HG03575 (cell line): ENCODE data around the gene EIF5AL1.
"Not testable (repeated sequence)": the region's sequence is repeated elsewhere in the genome, so short reads cannot be mapped to it uniquely, and the experiment has no call there.

Experiments
- ATAC-seq: cut with Tn5 transposase; IDR thresholded peaks from one replicate; pipeline ENCODE4 v1.9.1; 2021; ENCODE audit not compliant: unreplicated experiment, insufficient number of reproducible peaks, low FRiP score; ENCODE audit errors: extremely low read depth

Gene EIF5AL1

DNA sequence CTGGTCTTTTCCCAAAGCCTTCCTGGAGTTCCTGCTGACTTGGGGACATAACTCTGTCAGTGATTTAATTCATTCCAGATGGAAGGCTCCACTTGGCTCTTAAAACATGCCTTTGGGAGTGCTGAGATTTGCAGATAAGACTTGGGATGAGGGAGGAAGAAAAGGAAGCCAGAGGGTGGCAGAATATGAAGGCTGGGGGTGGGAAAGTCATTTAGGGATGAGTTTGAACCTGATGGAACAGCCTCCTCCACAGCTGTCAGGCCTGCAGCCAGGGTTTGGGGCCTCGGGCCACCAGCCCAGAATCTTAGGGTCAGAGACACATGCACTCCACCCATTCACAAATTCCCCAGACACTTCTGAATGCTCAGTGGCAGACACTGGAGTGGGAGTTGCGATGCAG is 28.4 kb upstream of the EIF5AL1 start:
- no peak for ATAC-seq

DNA sequence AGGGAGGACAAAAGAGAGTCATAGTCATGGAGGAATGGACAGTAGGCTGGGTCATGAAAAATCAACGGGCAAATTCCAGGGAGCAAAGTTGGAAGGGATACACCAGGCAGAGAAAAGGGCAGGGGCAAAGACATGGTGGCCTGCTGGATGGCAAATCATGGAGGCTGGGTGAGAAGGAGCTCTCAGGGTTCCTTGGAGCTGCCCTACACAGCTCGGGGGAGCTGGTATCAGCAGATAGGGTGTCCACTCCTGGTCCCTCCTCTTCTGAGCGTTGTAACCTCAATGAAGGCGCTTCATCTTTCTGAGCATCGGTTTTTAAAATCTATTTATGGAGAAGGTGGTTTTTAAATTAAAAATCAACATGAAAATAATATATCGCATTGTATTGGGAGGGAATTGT is 27.9 kb upstream of the EIF5AL1 start:
- ATAC-seq: no peak

DNA sequence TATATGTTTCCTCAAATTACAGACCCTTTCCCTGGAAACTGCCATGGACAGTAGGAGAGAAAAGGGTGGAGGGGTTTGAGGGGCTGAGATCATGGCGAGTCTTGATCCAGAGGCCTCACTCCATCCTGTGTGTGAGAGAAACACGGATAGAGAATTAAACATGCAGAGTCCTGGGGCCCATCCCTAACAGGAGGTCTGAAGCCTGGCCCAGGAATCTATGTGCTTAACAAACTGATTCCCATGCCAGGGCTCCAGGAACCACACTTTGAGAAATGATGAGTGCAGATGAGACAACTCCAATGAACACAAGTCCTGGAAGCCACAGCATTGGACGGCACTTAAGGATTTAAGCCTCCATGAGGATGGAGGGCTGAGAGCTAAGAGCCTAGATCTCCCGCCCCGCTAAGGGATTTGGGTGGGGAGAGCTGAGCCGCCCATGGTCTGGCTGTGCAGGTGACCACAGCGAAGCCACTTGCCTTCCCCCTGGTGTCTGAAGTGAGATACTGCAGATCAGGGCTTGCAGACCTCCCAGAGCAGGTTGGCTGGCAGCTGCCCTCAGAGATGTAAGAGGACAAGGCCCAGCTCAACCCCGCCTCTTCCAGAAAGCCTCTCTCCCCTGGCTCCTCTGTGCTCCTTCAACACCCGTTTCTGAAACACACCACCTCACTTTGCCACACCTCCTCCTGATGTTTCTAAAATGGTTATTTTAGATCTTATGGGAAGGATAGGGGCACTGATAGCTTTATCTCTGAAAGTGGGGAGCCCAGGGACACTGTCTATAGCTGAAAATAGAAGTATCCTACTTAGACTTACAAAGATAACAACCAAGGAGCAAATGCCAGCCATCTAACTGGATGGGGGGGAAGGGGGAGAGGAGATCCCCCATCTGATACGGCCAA is 24.8 kb upstream of the EIF5AL1 start:
- no peak for ATAC-seq

DNA sequence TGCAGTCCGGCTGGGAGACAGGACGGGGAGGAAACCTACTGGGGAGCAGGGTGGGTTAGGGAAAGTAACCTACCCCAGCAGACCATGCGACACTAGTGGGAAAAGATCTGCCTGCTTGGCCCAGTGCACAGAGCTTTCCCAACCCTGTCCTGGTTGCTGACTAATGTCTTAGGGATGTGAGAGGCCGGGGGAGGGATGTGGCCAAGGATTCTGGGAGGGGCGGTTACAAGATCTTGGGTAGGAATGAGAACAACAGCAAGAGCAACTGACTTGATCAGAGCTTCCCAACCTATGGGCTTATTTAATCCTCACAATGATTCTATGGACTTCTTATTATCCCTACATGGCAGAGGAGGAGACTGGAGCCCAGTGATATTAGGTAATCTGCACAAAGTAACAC is 24.0 kb upstream of the EIF5AL1 start:
- no peak for ATAC-seq

DNA sequence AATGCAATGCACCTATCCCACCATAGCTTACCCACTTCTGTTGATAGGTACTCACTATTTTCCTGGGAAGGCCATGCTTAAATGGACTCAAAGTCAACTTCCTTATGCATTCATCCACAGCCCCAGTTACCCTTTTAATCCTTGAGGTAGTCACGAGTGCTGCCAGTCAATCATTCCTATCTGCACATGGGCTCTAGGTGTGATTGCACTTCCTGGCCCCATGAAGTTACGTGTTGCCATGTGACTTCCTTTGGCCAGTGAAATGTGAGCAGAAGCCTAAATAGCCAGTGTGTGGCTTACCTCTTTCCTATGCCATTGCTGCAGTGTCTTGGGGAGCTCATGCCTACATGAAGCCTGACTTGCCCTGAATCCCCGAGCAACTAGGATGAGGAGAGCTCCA is 23.5 kb upstream of the EIF5AL1 start:
- ATAC-seq: no peak

DNA sequence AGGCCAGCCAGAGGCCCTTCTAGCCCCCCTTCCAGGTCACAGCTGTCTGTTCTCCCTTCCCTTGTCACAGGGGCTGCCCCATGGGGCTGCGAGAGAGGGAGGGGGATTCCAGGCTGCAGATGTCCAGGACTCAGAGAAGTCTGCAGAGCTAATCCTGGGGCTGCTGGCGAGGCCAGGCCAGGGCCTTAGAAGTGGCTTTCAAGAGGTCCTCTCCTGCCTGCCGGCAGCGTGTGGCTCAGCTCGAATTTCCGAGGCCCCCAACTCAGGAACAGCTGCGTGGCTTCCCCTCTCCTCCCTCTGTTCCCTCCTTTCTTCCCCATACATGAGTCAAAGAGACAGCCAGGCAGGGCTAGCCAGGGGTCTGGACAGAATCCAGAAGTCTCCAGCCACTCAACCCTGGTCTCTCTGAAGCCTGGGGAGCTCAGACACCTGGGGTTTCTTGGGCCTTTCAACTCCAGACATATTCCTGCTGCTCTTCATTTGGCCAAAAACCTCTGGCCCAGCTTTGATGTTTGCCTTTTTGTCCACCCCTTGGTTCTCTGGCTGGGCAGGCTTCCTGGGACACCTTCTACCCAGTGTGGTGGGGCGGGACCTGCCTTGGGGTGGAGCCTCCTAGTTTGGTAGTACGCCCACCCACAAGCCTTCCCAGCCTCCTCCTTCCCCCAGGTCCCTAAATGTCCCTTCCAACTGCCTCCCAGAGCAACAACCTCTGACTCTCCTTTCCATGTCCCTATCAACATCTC is 21.8 kb upstream of the EIF5AL1 start:
- ATAC-seq: no peak

DNA sequence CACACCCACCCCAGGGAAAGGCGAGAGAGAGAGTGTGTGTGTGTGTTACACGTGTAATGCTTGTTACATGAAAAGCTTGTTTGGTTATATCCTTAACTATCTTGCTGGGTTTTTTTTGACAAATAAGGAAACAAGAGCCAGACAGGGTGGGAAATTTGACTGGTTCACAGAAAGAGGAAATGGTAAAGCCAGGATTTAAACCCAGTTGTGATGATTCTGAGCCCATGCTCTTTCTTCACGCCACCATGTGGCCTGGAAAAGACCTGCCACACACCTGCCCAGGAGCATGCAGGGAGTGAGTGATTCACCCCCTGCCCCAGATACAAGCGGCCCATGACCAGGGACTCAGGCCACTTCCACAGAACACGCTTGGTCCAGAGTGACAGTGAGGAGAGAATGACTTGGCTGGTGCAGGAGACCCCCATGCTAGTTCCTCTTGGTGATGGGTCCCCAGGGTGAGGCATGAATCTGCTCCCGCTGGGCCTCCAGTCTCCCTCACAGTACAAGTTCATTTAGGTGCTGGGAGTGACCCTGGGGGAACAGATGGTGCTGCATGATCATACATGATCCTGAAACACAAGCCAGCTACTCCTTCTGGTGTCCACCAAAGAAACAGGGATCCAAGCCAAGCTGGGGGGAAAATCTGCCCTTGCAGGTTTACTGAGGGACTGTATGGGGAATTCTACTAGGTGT is 21.0 kb upstream of the EIF5AL1 start:
- no peak for ATAC-seq

DNA sequence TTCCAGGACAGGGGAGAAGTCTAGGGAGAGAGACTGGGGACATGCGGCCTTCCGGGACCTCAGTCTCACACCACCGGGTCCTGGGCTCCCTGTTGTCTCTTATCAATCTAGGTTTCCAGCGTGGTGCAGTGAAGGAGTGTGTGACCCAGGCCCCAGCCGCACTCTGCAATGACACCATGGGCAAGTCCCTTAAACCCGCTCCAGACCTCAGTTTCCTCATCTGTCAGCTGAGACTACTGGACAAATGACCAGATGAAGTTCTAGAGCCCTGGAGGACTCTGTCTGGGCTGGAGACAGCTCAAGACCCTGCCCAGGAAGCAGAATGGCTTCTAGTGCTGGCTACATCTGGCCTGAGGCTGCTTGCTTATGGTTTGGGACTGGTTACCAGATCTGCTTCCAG is 20.1 kb upstream of the EIF5AL1 start:
- no peak for ATAC-seq

DNA sequence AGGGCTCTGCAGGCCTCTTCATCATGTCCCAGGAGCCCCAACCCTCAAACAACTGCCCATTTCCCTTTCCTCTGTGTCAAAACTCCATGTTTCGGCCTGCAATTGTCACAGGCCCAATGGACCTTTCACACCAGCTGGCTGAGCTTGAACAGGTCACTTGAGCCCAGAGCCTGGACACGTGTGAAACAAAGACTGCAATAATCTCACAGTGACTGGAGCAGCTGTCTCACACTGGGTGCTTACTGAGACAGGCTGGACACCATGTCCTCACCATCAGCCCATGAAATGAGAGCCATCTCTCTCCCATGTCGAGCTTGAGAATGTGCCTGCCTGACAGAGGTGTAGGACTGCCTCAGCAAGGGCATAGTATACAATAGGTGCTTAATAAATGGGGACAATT is 19.5 kb upstream of the EIF5AL1 start:
- no peak for ATAC-seq

DNA sequence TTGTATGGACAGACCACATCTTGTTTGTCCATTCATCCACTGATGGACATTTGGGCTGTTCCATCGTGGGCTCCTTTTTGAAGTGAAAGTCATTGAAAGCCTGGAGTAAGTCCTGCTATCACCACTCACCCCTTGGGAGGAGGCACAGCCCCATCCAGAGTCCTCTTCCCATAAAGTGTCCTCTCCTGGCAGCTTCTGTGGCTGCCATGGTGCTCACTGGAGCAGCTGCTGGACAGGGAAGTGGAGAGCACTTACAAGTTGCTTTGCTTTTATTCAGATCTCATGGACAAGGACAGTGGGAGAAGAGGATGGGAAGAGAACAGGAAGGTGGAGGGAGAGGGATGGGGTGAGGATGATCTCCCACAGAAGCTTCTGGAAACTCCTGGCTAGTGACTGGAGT is 18.5 kb upstream of the EIF5AL1 start:
- ATAC-seq: no peak

DNA sequence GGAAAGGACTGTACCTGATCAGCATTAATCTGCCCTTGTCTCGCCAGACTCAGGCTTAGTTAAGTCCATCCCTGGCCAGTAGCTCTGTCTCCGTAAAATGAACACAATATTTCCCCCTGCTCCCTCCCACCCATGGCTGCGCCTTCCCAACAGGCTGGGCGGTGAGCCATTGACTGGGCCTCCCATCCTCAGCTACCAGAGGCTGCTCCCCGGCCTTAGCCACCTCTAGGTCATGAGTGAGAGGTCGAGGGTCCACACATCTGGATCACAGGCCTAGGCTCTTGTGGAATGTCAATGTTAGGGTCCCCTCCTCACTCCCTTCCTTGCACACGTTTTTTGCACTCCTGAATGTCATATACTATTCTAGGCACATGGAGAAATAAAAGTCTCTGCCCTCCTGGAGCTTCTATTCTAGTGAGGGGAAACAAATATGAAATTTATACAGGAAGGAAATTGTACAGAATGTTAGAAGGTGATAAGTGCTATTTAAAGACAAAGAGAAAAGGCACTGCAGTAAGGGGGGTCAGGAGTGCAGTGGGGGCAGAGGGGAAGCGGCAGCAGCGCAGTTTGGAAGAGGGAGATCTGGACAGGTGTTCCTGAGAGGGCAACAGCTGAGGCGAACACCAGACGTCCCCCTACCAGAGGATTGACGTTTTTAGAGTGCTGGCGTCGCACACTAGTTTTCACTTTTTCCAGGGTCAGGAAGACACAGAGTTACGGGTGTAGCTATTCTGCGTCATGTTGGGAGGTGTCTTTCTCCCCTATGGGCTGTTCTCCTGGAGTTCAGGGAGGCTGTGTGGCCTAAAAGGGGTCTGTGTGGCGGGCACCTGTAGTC is 17.2 kb upstream of the EIF5AL1 start:
- no peak for ATAC-seq

DNA sequence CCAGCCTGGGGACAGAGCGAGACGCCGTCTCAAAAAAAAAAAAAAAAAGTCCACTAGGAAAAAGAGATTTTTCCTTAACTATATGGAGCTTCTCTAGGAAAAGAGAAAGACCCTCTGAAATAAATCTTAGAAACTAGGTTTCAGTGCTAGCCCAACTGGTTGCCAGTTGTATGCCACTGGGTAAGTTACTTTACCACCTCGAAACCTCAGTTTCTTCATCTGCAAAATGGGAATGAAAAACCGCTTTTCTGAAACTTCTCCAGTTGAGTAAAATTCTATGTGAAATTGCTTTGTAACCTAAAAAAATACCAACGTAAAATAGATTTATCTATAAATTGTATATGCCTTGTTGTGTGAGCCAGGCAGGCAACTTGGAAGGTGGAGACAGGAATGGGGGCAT is 16.5 kb upstream of the EIF5AL1 start:
- ATAC-seq: no peak

DNA sequence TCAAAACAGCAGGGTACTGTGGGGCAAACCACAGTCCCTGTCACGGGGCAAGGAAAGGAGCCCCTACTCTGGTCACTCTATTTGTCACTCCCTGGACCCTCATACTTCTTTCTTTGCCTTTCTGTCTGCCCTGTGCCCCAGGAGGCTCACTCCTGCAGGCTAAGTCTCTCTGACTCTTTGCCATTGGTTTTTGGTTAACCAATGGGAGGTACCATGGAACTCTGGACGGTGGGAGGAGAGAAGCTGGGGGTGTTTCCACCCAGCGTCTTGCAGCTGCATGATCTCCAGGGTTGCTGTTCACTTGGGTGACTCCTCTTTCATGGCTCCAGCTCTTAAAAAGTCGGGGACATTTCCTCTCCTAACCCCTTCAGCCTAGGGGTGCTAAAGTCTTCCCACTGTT is 15.4 kb upstream of the EIF5AL1 start:
- ATAC-seq: no peak

DNA sequence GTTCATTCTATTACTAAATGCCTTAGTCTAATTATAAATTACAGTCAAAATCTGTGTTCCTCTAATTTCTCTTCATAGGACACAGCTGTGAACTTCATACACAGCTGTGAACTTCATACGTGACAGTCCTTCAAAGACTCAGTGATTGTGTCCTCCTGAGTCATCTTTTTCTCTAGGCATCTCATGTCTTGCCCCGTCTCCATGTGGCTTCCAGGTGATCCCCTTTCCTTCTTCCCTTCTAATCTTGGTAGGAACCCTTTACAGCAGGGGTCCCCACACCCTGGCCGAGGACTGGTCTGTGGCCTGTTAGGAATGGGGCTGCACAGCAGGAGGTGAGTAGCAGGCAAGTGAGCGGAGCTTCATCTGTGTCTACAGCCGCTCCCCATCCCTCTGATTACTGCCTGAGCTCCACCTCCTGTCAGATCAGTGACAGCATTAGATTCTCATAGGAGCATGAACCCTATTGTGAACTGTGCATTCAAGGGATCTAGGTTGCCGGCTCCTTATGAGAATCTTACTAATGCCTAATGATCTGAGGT is 14.0 kb upstream of the EIF5AL1 start:
- ATAC-seq: no peak

DNA sequence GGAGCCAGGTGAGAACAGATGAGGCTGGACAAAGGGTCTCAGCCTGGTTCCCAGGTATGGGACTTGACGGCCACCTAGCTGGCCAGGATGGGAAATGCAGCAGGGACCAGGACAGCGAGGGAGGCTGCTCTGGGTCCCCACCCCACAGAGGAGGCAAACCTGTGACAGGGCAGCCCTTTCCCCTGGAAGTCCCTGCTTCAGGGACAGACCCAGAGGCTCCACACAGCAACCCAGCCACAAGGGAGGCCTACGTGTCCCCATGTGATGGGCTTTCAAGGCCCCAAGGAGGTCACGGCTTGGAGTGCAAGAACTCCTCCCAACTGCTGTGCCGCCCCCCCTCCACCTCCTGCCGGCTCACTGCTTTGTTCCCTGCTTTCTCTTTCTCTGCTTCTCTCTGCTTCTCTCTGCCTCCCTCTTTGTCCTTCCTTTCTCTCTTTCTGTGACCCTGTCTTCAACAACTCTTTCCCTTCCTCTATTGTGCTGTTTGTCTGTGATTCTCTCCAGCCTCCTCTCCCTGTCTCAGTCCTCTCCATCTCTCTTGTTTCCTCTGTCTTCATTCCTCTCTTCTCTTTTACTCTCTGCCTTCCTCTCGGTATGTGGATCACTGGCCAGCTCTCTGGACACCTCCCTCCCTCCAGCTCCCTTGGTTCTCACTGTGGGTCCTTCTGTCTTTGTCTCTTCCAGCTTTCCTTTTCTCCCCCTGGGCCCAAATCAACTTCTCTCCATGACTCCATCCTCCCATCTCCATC is 9.6 kb upstream of the EIF5AL1 start:
- no peak for ATAC-seq

DNA sequence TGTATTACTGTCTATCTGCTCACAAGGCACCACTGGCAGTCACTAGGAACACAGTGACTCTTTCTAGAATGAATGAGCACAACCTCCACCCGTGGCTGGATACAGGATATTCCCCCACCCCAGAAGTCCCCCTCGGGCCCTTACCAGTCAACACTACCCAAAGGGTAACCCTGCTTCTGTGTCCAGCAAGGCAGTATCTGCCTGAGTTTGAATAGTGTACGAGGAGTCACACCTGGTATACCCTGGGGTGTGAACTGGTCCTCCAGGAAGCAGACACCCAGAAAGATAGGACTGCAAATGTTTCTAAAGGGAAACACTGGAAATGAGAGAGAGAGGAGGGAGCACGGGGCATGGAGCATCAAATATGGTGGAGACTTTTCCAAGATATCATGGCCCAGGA is 8.5 kb upstream of the EIF5AL1 start:
- not testable (repeated sequence) for ATAC-seq

DNA sequence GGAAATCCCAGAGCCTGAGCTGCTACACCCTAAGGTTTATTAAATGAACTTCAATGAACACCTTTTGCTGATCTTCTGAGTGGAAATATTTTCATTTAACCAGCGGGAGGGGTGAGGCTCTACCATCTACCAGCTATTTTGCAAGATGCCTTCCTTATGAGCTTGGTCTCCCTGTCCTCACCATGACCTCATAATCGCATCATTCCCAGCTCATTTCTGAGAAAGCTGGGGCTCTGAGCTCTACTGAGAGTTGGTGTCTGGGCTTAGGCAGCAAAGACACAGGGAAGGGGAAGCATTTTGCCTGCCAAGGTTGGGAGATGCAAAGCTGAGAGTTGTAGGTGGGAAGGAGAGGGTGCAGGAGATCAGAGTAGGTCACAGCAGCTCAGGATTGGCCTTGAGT is 7.8 kb upstream of the EIF5AL1 start:
- not testable (repeated sequence) for ATAC-seq

DNA sequence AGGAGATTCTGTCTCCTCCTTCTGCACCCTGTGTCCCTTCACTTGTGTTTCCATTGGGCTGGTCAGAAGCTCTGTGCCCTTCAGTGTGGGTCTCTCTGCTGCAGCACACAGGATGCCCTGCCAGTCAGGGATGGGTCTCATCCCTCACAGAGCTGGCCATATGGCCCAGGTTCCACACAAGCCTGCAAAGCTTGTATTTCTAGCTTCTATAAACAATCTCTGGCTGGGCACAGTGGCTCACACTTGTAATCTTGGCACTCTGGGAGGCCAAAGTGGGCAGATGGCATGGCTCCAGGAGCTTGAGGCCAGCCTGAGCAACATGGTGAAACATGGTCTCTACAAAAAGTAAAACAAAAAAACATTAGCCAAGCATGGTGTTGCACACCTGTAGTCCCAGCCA is 7.0 kb upstream of the EIF5AL1 start:
- not testable (repeated sequence) for ATAC-seq
